ENCODE results near the gene EFNA5.

DNA sequence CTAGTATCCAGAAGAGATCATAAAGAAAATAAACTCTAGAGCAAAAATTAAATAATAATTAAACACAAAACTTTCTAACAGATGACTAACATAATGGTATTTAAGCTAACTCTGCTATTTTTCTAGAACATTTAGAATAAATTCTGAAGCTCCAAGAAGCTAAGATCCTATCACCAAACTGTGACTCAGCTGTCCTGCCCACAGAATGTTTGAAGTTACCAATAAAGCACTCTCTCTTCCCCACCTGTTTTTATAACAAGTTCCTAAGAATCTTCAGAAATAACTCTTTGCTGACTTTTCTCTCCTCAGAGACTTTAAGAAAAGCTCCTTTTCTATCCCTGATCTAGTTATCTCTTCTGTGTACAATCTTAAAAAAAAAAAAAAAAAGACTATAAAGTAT is 6.0 kb upstream of the EFNA5 start:
- TF ChIP-seq SP7 (tag by site-specific recombination; IDR thresholded peaks at IDR 0.05): no peak
- TF ChIP-seq ZNF324 (tag by site-specific recombination; IDR thresholded peaks at IDR 0.05): no peak
- no peak for TF ChIP-seq ZNF311 (tag by site-specific recombination; IDR thresholded peaks at IDR 0.05; ENCODE audit: borderline replicate concordance)
- TF ChIP-seq, protein P1, sequence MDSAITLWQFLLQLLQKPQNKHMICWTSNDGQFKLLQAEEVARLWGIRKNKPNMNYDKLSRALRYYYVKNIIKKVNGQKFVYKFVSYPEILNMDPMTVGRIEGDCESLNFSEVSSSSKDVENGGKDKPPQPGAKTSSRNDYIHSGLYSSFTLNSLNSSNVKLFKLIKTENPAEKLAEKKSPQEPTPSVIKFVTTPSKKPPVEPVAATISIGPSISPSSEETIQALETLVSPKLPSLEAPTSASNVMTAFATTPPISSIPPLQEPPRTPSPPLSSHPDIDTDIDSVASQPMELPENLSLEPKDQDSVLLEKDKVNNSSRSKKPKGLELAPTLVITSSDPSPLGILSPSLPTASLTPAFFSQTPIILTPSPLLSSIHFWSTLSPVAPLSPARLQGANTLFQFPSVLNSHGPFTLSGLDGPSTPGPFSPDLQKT (IDR thresholded peaks at IDR 0.05; ENCODE audit: borderline replicate concordance, low read depth, low read length): no peak
- TF ChIP-seq, protein P2, sequence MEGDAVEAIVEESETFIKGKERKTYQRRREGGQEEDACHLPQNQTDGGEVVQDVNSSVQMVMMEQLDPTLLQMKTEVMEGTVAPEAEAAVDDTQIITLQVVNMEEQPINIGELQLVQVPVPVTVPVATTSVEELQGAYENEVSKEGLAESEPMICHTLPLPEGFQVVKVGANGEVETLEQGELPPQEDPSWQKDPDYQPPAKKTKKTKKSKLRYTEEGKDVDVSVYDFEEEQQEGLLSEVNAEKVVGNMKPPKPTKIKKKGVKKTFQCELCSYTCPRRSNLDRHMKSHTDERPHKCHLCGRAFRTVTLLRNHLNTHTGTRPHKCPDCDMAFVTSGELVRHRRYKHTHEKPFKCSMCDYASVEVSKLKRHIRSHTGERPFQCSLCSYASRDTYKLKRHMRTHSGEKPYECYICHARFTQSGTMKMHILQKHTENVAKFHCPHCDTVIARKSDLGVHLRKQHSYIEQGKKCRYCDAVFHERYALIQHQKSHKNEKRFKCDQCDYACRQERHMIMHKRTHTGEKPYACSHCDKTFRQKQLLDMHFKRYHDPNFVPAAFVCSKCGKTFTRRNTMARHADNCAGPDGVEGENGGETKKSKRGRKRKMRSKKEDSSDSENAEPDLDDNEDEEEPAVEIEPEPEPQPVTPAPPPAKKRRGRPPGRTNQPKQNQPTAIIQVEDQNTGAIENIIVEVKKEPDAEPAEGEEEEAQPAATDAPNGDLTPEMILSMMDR (tag by site-specific recombination; IDR thresholded peaks at IDR 0.05): no peak
- no peak for TF ChIP-seq ZNF621 (tag by site-specific recombination; IDR thresholded peaks at IDR 0.05)
- TF ChIP-seq, protein P3, sequence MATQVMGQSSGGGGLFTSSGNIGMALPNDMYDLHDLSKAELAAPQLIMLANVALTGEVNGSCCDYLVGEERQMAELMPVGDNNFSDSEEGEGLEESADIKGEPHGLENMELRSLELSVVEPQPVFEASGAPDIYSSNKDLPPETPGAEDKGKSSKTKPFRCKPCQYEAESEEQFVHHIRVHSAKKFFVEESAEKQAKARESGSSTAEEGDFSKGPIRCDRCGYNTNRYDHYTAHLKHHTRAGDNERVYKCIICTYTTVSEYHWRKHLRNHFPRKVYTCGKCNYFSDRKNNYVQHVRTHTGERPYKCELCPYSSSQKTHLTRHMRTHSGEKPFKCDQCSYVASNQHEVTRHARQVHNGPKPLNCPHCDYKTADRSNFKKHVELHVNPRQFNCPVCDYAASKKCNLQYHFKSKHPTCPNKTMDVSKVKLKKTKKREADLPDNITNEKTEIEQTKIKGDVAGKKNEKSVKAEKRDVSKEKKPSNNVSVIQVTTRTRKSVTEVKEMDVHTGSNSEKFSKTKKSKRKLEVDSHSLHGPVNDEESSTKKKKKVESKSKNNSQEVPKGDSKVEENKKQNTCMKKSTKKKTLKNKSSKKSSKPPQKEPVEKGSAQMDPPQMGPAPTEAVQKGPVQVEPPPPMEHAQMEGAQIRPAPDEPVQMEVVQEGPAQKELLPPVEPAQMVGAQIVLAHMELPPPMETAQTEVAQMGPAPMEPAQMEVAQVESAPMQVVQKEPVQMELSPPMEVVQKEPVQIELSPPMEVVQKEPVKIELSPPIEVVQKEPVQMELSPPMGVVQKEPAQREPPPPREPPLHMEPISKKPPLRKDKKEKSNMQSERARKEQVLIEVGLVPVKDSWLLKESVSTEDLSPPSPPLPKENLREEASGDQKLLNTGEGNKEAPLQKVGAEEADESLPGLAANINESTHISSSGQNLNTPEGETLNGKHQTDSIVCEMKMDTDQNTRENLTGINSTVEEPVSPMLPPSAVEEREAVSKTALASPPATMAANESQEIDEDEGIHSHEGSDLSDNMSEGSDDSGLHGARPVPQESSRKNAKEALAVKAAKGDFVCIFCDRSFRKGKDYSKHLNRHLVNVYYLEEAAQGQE (tag by site-specific recombination; IDR thresholded peaks at IDR 0.05): no peak
- no peak for TF ChIP-seq ZNF501 (tag by site-specific recombination; IDR thresholded peaks at IDR 0.05)

All from HEK293 (cell line).